ENCODE results near the gene KRT86.

GRCh38 chr12:52284562-52285171 lies 10.2 kb downstream of the KRT86 start:
- TF ChIP-seq BHLHE40 (IDR thresholded peaks at IDR 0.05; ENCODE audit: borderline replicate concordance), result no peak
- TF ChIP-seq HDGF (IDR thresholded peaks at IDR 0.05; ENCODE audit: borderline replicate concordance), result no peak
